CD1c-positive myeloid dendritic cell (primary cell): ENCODE results near the gene HAGH.

Experiments used
- DNase-seq: peaks from one replicate; pipeline ENCODE4 v3.0.0-alpha.2; 2016; ENCODE audit errors: extremely low spot score

Gene HAGH

GRCh38 chr16:1762196-1762878 is 64.3 kb downstream of the HAGH start:
- no peak for DNase-seq

GRCh38 chr16:1761751-1762150 is 64.9 kb downstream of the HAGH start:
- no peak for DNase-seq

- DNase-seq = no peak
These were observed 65.7 kb downstream of the HAGH start for GRCh38 chr16:1760911-1761310.

- DNase-seq = no peak
These were observed 67.1 kb downstream of the HAGH start for GRCh38 chr16:1759511-1759910.

- DNase-seq = no peak
These were observed 67.7 kb downstream of the HAGH start for GRCh38 chr16:1758923-1759322.

GRCh38 chr16:1757714-1758461 is 68.7 kb downstream of the HAGH start:
- no peak for DNase-seq
